ENCODE data around the gene CDS1.
"Not testable (repeated sequence)": the region's sequence is repeated elsewhere in the genome, so short reads cannot be mapped to it uniquely, and the experiment has no call there.

Gene CDS1

GRCh38 chr4:84582988-84583875 lies at the start of gene CDS1:
Gene CDS1 (plus strand): TSS chr4:84583127. CDS start chr4:84583402, 275 bp downstream.
- DNase-seq, result peak in 31 of 58 donors; percentile 9 to 66 (median 40)

- DNase-seq, result no peak
Observed at GRCh38 chr4:84535901-84536300, 47.0 kb upstream of the CDS1 start.

- no peak for DNase-seq
Observed at GRCh38 chr4:84545093-84545492, 37.8 kb upstream of the CDS1 start.

GRCh38 chr4:84547211-84547610 lies 35.7 kb upstream of the CDS1 start:
- no peak for DNase-seq

- not testable (repeated sequence) for DNase-seq
Observed at GRCh38 chr4:84549191-84549590, 33.7 kb upstream of the CDS1 start.

GRCh38 chr4:84562156-84562555 lies 20.8 kb upstream of the CDS1 start:
- no peak for DNase-seq

DNA sequence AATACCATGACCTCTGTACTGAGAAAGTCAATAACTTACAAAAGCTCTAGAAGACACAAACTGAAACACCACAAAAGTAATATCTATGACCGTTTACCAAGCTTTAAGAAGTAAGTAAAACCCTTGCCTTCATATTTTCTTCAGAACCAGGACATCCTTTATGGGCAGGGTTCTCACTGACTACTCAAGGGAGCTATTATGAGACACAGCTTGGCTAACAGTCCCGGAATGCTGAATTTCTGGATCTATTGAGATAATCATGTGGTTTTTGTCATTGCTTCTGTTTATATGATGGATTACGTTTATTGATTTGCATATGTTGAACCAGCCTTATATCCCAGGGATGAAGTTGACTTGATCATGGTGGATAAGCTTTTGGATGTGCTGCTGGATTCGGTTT lies 19.9 kb upstream of the CDS1 start:
- DNase-seq, result no peak

- no peak for DNase-seq
Observed at GRCh38 chr4:84565951-84566350, 17.0 kb upstream of the CDS1 start.

GRCh38 chr4:84568496-84568895 lies 14.4 kb upstream of the CDS1 start:
- no peak for DNase-seq

DNA sequence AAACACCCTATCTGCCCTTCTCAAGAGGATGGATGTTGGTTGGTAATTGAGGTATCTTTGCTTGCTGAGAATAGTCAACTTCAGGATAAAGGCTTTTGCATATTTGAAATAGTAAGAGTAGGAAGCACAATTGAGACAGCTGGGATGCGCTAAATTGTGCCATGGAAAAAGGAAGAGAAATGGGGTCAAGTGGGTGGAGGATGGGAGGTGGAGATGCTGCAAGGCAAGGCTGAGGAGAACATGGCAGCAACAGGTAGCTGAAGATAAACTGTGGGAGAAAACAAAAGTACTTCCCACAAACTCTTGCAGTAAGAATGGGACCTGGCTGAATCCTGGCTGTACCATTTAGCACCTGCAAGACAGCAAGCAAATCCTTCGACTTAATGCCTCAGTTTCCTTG lies 13.9 kb upstream of the CDS1 start:
- DNase-seq, result no peak

DNA sequence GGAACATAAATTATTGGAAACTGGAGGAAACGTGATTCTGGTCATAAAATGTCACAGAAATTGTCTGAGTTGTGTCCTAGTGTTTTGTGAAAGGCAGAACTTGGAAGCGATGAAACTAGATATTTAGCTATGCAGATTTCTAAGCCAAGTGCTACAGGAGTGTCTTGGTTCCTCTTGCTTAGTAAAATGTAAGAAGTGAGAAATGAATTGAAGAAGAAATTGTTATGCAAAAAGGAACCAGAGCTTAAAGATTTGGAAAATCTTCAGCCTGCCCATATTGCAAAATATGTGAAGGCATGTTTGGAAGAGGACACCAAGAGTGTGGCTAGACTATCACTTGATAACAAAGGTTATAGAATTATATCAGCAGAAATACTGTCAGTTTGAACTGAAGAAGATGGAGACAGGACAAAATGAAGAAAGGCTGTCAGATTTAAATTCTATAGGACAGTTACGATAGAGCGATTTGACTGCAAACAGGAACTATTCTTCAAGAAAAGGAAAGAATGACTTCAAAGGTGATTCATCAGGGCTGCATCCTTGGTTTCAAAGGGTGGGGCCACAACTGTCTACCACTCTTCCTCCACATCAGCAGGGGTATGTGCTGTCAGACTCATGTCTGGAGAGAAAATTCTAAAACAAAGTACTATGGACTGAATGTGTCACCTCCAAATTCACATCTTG lies 9.4 kb upstream of the CDS1 start:
- no peak for DNase-seq

DNA sequence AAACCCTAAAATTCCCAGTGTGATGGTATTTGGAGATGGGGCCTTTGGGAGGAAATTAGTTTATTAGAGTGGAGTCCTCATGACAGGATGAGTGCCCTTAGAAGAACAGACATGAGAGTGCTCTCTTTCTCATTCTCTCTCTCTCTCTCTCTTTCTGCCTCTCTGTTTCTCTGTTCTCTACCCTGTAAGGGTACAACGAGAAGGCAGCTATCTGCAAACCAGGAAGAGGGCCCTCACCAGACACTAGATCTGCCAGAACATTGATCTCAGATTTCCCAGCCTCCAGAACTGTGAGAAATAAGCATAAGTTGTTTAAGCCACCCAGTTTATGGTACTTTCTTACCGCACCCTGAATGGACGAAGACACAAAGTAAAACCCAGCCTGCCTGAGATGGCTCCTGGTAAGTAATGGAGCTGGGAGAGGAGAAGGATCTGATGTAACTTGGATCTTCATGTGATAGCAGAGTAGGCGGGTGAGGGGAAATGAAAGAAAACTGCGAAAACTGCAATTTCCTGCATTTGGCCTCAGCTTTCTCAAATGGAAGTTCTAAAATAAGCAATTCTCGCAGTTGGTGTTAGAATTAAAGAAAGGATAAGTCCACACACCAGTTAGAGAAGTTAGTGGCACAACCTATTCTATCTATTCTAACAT lies 8.7 kb upstream of the CDS1 start:
- DNase-seq, result peak in 5 of 58 donors; percentile 3 to 21 (median 7)

GRCh38 chr4:84578540-84579402 lies 4.2 kb upstream of the CDS1 start:
- DNase-seq, result peak in 12 of 58 donors; percentile 1 to 41 (median 12)

- peak in 5 of 58 donors; percentile 1 to 16 (median 2) for DNase-seq
Observed at GRCh38 chr4:84579403-84579776, 3.5 kb upstream of the CDS1 start.

- DNase-seq, result peak; percentile 19 to 94 (median 82)
Observed at GRCh38 chr4:84582302-84582987, 482 bp upstream of the CDS1 start.

- no peak for DNase-seq
Observed at GRCh38 chr4:84583876-84584380, 1.0 kb downstream of the CDS1 start.

GRCh38 chr4:84585251-84585650 lies 2.3 kb downstream of the CDS1 start:
- DNase-seq, result no peak

- DNase-seq, result no peak
Observed at GRCh38 chr4:84594724-84595123, 11.8 kb downstream of the CDS1 start.

- no peak for DNase-seq
Observed at GRCh38 chr4:84596826-84597225, 13.9 kb downstream of the CDS1 start.

DNA sequence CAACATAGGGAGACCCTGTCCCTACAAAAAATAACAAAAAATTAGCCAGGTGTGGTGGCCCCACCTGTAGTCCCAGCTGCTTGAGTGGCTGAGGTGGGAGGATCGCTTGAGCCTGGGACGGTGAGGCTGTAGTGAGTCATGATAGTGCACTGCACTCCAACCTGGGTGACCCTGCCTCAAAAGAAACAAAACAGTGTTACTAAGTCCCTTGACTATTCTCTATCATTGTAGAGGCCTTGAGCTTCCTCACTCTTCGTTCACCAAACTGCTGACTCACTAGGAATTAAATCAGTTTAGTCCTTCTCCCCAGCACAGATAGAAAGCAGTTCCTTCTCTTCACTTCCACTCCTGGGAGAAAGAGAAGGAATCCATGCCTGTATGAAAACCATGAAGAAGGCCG lies 14.5 kb downstream of the CDS1 start:
- DNase-seq, result no peak

All from anterior cingulate cortex (tissue), 58 donors.